Activated CD8-positive, alpha-beta memory T cell treated with anti-CD3 and anti-CD28 coated beads for 4 hours (primary cell): Measurements from ENCODE around the gene RETREG1.
"Not testable (repeated sequence)": the region's sequence is repeated elsewhere in the genome, so short reads cannot be mapped to it uniquely, and the experiment has no call there.

Experiments
- DNase-seq, 2 donors: peaks; one replicate each; pipeline ENCODE4 v3.0.0-alpha.2; 2020; ENCODE audit warnings: low read depth in 2 of 2

RETREG1 gene

GRCh38 chr5:16552666-16553343 is 64.0 kb downstream of the RETREG1 start:
- peak; percentile 13 to 18 for DNase-seq

- no peak for DNase-seq
Measured at GRCh38 chr5:16551628-16552027, 65.2 kb downstream of the RETREG1 start.

- DNase-seq: no peak
Measured at GRCh38 chr5:16550316-16550952, 66.4 kb downstream of the RETREG1 start.

- DNase-seq: no peak
Measured at GRCh38 chr5:16549491-16550206, 67.1 kb downstream of the RETREG1 start.

- no peak for DNase-seq
Measured at GRCh38 chr5:16548812-16549211, 68.0 kb downstream of the RETREG1 start.

GRCh38 chr5:16548115-16548514 is 68.7 kb downstream of the RETREG1 start:
- DNase-seq: no peak

- DNase-seq: no peak
Measured at GRCh38 chr5:16547200-16547842, 69.5 kb downstream of the RETREG1 start.

GRCh38 chr5:16546732-16547131 is 70.1 kb downstream of the RETREG1 start:
- DNase-seq: no peak

GRCh38 chr5:16544607-16545374 is 72.0 kb downstream of the RETREG1 start:
- DNase-seq: no peak

GRCh38 chr5:16543206-16543605 is 73.6 kb downstream of the RETREG1 start:
- not testable (repeated sequence) for DNase-seq

- DNase-seq: no peak
Measured at GRCh38 chr5:16542236-16542635, 74.6 kb downstream of the RETREG1 start.

- DNase-seq: not testable (repeated sequence)
Measured at GRCh38 chr5:16541592-16541991, 75.2 kb downstream of the RETREG1 start.

GRCh38 chr5:16540421-16540820 is 76.4 kb downstream of the RETREG1 start:
- DNase-seq: no peak

- DNase-seq: no peak
Measured at GRCh38 chr5:16539169-16539666, 77.6 kb downstream of the RETREG1 start.

- DNase-seq: no peak
Measured at GRCh38 chr5:16538006-16538405, 78.8 kb downstream of the RETREG1 start.

GRCh38 chr5:16536818-16537217 is 80.0 kb downstream of the RETREG1 start:
- no peak for DNase-seq

- no peak for DNase-seq
Measured at GRCh38 chr5:16536246-16536645, 80.6 kb downstream of the RETREG1 start.

- no peak for DNase-seq
Measured at GRCh38 chr5:16534280-16534679, 82.5 kb downstream of the RETREG1 start.

GRCh38 chr5:16531063-16531648 is 85.6 kb downstream of the RETREG1 start:
- no peak for DNase-seq

- no peak for DNase-seq
Measured at GRCh38 chr5:16529306-16529705, 87.5 kb downstream of the RETREG1 start.
